Activated B cell treated with CpG ODN at 0.5 μM for 24 hours (primary cell): ENCODE data around the gene CEP164. TPM values are rescaled to one million over a fixed set of nuclear protein-coding genes. Genes with fewer than 3 reads are reported as not detected.
"Not testable (repeated sequence)": the region's sequence is repeated elsewhere in the genome, so short reads cannot be mapped to it uniquely, and the experiment has no call there.

ENCODE experiments used
- ATAC-seq: fragments of 200-7000 bp; cut with Tn5 transposase; one replicate; pipeline ENCODE4 v1.10.0; 2021; ENCODE audit warnings: low read depth, mild to moderate bottlenecking, moderate library complexity
- CTCF ChIA-PET: fragments of 350-600 bp; sonication (Branson Sonifier 250); formaldehyde crosslinking; loops from one replicate; lab custom pipeline; 2021; ENCODE audit warnings: antibody characterized with exemption; lab: Charles Lee
- POLR2A ChIA-PET: fragments of 350-600 bp; sonication (Branson Sonifier 250); formaldehyde crosslinking; loops from one replicate; lab custom pipeline; 2021; ENCODE audit warnings: antibody characterized with exemption; lab: Charles Lee
- DNase-seq: peaks from one replicate; pipeline ENCODE4 v3.0.0; 2022
- H3K27ac Mint-ChIP-seq: one replicate; pipeline ENCODE4 v1.8.0; 2020; ENCODE audit warnings: mixed read lengths
- H3K27me3 Mint-ChIP-seq: one replicate; pipeline ENCODE4 v1.8.0; 2021; ENCODE audit warnings: mixed read lengths
- H3K36me3 Mint-ChIP-seq: one replicate; pipeline ENCODE4 v1.8.0; 2021; ENCODE audit warnings: low read depth, mixed read lengths
- H3K4me1 Mint-ChIP-seq: one replicate; pipeline ENCODE4 v1.8.0; 2021; ENCODE audit warnings: mixed read lengths
- H3K4me3 Mint-ChIP-seq: one replicate; pipeline ENCODE4 v1.8.0; 2020; ENCODE audit warnings: mild to moderate bottlenecking, mixed read lengths
- H3K9me3 Mint-ChIP-seq: one replicate; pipeline ENCODE4 v1.8.0; 2020; ENCODE audit warnings: mixed read lengths
- intact Hi-C: fragments of 100-400 bp; cut with micrococcal nuclease; formaldehyde crosslinking; loops from one replicate; pipeline ENCODE4 v1.15.1; 2024
- total RNA-seq: library from RNA; stranded (reverse); gene quantifications from 2 replicates; pipeline ENCODE4 v1.2.3, GENCODE V29; 2022
- TF ChIP-seq, protein P1 (sequence below): fragments of 200-600 bp; IDR thresholded peaks from one replicate; pipeline ENCODE4 v1.8.0; 2022; ENCODE audit warnings: antibody characterized with exemption, mild to moderate bottlenecking

CEP164 gene
- total RNA-seq, 1 donor from 2014 or later = 50.9 TPM

GRCh38 chr11:117319214-117319840 is 8.3 kb upstream of the CEP164 start:
- no peak overlapping the region for H3K27ac Mint-ChIP-seq
- H3K4me3 Mint-ChIP-seq = no peak overlapping the region
- DNase-seq = no peak
- POLR2A ChIA-PET = no interaction called here
- TF ChIP-seq, protein P1, sequence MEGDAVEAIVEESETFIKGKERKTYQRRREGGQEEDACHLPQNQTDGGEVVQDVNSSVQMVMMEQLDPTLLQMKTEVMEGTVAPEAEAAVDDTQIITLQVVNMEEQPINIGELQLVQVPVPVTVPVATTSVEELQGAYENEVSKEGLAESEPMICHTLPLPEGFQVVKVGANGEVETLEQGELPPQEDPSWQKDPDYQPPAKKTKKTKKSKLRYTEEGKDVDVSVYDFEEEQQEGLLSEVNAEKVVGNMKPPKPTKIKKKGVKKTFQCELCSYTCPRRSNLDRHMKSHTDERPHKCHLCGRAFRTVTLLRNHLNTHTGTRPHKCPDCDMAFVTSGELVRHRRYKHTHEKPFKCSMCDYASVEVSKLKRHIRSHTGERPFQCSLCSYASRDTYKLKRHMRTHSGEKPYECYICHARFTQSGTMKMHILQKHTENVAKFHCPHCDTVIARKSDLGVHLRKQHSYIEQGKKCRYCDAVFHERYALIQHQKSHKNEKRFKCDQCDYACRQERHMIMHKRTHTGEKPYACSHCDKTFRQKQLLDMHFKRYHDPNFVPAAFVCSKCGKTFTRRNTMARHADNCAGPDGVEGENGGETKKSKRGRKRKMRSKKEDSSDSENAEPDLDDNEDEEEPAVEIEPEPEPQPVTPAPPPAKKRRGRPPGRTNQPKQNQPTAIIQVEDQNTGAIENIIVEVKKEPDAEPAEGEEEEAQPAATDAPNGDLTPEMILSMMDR = no peak
- CTCF ChIA-PET = no interaction called here
- no peaks in the 10 kb centered on the region for H3K36me3 Mint-ChIP-seq
- H3K9me3 Mint-ChIP-seq = no peaks in the 10 kb centered on the region
- peaks cover 10% of the 10 kb centered on the region for H3K4me1 Mint-ChIP-seq
- intact Hi-C loops = no loop called here
- no peak for ATAC-seq
- H3K27me3 Mint-ChIP-seq = peaks cover 30% of the 10 kb centered on the region

GRCh38 chr11:117327255-117327566 is 443 bp upstream of the CEP164 start:
- DNase-seq, H3K4me3 Mint-ChIP-seq, H3K36me3 Mint-ChIP-seq, ATAC-seq, H3K27me3 Mint-ChIP-seq, H3K9me3 Mint-ChIP-seq, H3K4me1 Mint-ChIP-seq, H3K27ac Mint-ChIP-seq: not testable (repeated sequence)
- CTCF ChIA-PET = interaction anchor here (1.2 to 1.6 kb wide), 3 partner anchors 11 to 97 kb away, joined by 3 to 4 read pairs (median 3); partner anchors contain the start of gene BACE1
- intact Hi-C loops = loop anchor here (1.0 to 5.0 kb wide), 3 partner anchors 95 to 554 kb away; partner anchors contain the start of genes PCSK7 and RNF214
- POLR2A ChIA-PET = interaction anchor here (0.5 to 2.6 kb wide), 8 partner anchors 35 to 556 kb away, joined by 3 to 20 read pairs (median 4); partner anchors contain the start of genes PAFAH1B2, PCSK7 and SIDT2

DNA sequence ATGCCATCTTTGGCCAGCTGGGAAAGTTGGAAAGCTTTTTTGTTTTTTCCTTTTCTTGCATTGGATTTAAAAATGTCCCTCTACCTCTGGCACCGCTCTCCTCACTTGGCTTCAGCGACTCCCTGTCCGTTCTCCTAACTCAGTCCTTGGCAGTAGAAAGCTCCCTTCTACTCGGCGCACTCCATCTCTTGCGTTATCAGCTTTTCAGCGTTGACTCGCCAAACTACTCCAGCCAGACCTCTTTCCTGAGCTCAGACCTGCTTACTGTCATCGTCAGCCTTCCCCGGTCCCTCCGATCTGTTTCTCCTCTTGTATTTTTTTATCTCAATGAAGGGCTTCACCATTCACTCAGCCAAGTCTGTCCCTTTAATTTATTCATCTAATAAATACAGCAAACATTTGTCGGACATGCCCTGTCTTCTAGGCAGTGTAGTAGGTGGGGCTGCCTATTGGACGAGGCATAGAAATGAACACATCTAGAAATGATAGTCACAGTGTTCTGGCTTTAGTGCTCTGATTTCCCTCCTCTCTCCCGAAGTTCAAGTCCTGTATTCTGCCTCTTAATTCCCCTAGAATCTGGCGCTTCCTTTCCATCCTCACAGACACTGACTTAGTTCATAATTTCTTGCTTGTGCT is 839 bp downstream of the CEP164 start:
- POLR2A ChIA-PET = interaction anchor here (0.5 to 2.6 kb wide), 7 partner anchors 85 to 725 kb away, joined by 3 to 20 read pairs (median 4); partner anchors contain the start of genes PAFAH1B2, PCSK7 and SIDT2
- DNase-seq (peak; percentile 16), ATAC-seq (no peak)
- peaks cover 4% of the 10 kb centered on the region for H3K36me3 Mint-ChIP-seq
- H3K4me1 Mint-ChIP-seq = peaks cover 2% of the 10 kb centered on the region
- H3K27me3 Mint-ChIP-seq = no peaks in the 10 kb centered on the region
- intact Hi-C loops = loop anchor here (2.0 to 5.0 kb wide), 2 partner anchors 150 to 489 kb away; partner anchors contain the start of gene SIDT2
- no peaks in the 10 kb centered on the region for H3K9me3 Mint-ChIP-seq
- H3K27ac Mint-ChIP-seq = no peak overlapping the region
- no peak overlapping the region for H3K4me3 Mint-ChIP-seq
- CTCF ChIA-PET = interaction anchor here (1.6 kb wide), 1 partner anchor 18 kb away, joined by 4 read pairs; no protein-coding TSS in a partner anchor
- TF ChIP-seq, protein P1 = no peak

- POLR2A ChIA-PET = interaction anchor here (0.6 kb wide), 1 partner anchor 39 kb away, joined by 4 read pairs; no protein-coding TSS in a partner anchor
These were observed 5.2 kb downstream of the CEP164 start for GRCh38 chr11:117332843-117333242.

DNA sequence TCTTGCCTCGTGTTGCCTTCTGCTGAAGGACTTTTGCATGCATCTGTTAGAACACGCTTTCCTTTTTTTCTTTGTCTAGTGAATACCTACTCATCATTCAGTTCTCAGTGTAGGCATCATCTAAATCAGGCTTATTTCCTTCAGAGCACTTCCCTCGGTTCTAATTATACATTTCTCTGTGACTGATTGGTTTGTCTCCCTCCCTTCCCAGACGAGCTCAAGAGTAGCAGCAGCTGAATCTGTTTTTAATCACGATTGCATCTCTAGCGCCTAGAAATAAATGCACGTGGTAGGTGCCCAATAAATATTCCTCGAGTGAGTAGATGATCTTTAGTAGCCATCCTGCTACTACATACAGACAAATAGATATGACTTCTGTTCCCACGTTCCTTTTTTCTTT is 6.3 kb downstream of the CEP164 start:
- CTCF ChIA-PET = no interaction called here
- DNase-seq (no peak), ATAC-seq (no peak)
- Mint-ChIP-seq H3K27me3 (no peaks in the 10 kb centered on the region), H3K9me3 (no peaks in the 10 kb centered on the region), H3K27ac (no peak overlapping the region), H3K36me3 (peaks cover 40% of the 10 kb centered on the region), H3K4me3 (no peak overlapping the region), H3K4me1 (no peaks in the 10 kb centered on the region)
- POLR2A ChIA-PET = no interaction called here
- intact Hi-C loops = no loop called here
- TF ChIP-seq, protein P1 = no peak

More at GRCh38 chr11:117332843-117333242, 5.2 kb downstream of the CEP164 start:
- Mint-ChIP-seq H3K4me3 (no peak overlapping the region), H3K27ac (no peak overlapping the region), H3K4me1 (no peaks in the 10 kb centered on the region), H3K27me3 (no peaks in the 10 kb centered on the region), H3K36me3 (peaks cover 29% of the 10 kb centered on the region), H3K9me3 (no peaks in the 10 kb centered on the region)
- TF ChIP-seq, protein P1 = no peak
- ATAC-seq (no peak), DNase-seq (no peak)
- intact Hi-C loops = no loop called here
- CTCF ChIA-PET = no interaction called here
